Endothelial cell of umbilical vein (primary cell): ENCODE measurements around the gene GRM8. TPM values are rescaled to one million over a fixed set of nuclear protein-coding genes. Genes with fewer than 3 reads are reported as not detected.

Experiments
- BruUV-seq: library from RNA; stranded (reverse); fragments of 400-500 nt; replicated peaks from 2 replicates; lab custom pipeline; 2021; lab: Mats Ljungman, UMichigan
- CTCF ChIA-PET: fragments of 300-600, 350-600 bp; sonication (Branson Sonifier 250); formaldehyde crosslinking; loops from one replicate; lab custom pipeline; 2021; ENCODE audit warnings: antibody characterized with exemption, inconsistent platforms; lab: Charles Lee
- POLR2A ChIA-PET: fragments of 300-600, 350-600 bp; sonication (Branson Sonifier 250); formaldehyde crosslinking; loops from one replicate; lab custom pipeline; 2021; ENCODE audit warnings: antibody characterized with exemption, inconsistent platforms; lab: Charles Lee
- DNase-seq: peaks from one replicate; pipeline ENCODE4 v3.0.0-alpha.2; 2011; ENCODE audit warnings: low read depth, low spot score
- FAIRE-seq: peaks from 2 replicates; lab custom pipeline; 2011; peaks lifted over from hg19 to GRCh38; lab: Jason Lieb, UNC
- H2AFZ ChIP-seq: 2 replicates; pipeline ENCODE4 v1.6.0; 2012; ENCODE audit warnings: low read depth, low read length, control low read depth, inconsistent platforms
- H3K27ac ChIP-seq: 2 replicates; pipeline ENCODE4 v1.5.1; 2011; ENCODE audit warnings: low read depth, mild to moderate bottlenecking, control low read depth, low read length, moderate library complexity; ENCODE audit not compliant: insufficient read depth
- H3K27me3 ChIP-seq, 2 experiments: 2 replicates each; pipeline versions ENCODE4 v1.6.0 to v1.6.1; 2011; ENCODE audit warnings: low read length in 2 of 2, mixed read lengths in 1 of 2; ENCODE audit not compliant: control insufficient read depth in 2 of 2, insufficient read depth in 2 of 2
- H3K36me3 ChIP-seq, 2 experiments: 2 replicates in 1 of 2; 3 replicates in 1 of 2; pipeline ENCODE4 v1.5.1; 2011; ENCODE audit warnings: low read length in 2 of 2, mild to moderate bottlenecking in 1 of 2, moderate library complexity in 1 of 2; ENCODE audit not compliant: control insufficient read depth in 2 of 2, insufficient read depth in 2 of 2; ENCODE audit errors: extremely low read depth in 1 of 2
- H3K4me1 ChIP-seq: 3 replicates; pipeline ENCODE4 v1.5.1; 2011; ENCODE audit warnings: mild to moderate bottlenecking, low read length; ENCODE audit not compliant: control insufficient read depth, insufficient read depth; ENCODE audit errors: extremely low read depth
- H3K4me2 ChIP-seq: 2 replicates; pipeline ENCODE4 v1.6.1; 2011; ENCODE audit warnings: low read length, control low read depth, mixed read lengths; ENCODE audit not compliant: insufficient read depth
- H3K4me3 ChIP-seq, 3 experiments: fragments of 200-600 bp in 1 of 3; sonication (generic), shearing (Covaris generic) in 1 of 3; replicated peaks in 1 of 3; 2 replicates each; pipeline ENCODE4 v1.5.1; 2011 to 2016; ENCODE audit warnings: control low read depth in 3 of 3, low read length in 3 of 3, mild to moderate bottlenecking in 2 of 3, inconsistent platforms in 1 of 3, low read depth in 1 of 3, moderate library complexity in 1 of 3; ENCODE audit not compliant: insufficient read depth in 1 of 3
- H3K79me2 ChIP-seq: 2 replicates; pipeline ENCODE4 v1.6.0; 2012; ENCODE audit warnings: low read length, inconsistent platforms; ENCODE audit not compliant: control insufficient read depth, insufficient read depth
- H3K9ac ChIP-seq: replicated peaks from 2 replicates; pipeline ENCODE3; 2011; ENCODE audit warnings: low read length, control low read depth; ENCODE audit not compliant: insufficient read depth; ENCODE audit errors: extremely low read depth
- H3K9me1 ChIP-seq: replicated peaks from 3 replicates; pipeline ENCODE4 v1.6.0; 2011; ENCODE audit warnings: mild to moderate bottlenecking, low read length; ENCODE audit not compliant: control insufficient read depth, insufficient read depth; ENCODE audit errors: extremely low read depth
- H3K9me3 ChIP-seq: replicated peaks from 2 replicates; pipeline ENCODE4 v1.5.1; 2012; ENCODE audit warnings: low read length, inconsistent platforms; ENCODE audit not compliant: control insufficient read depth, insufficient read depth
- H4K20me1 ChIP-seq: replicated peaks from 2 replicates; pipeline ENCODE3; 2011; ENCODE audit warnings: mild to moderate bottlenecking, low read length; ENCODE audit not compliant: control insufficient read depth, insufficient read depth; ENCODE audit errors: extremely low read depth
- CTCF ChIP-seq, 2 donors: IDR thresholded peaks; 1 replicate in 1 of 2; 2 replicates in 1 of 2; pipeline ENCODE4 v1.5.1; 2011; ENCODE audit warnings: low read length in 2 of 2, mild to moderate bottlenecking in 2 of 2, moderate library complexity in 2 of 2, control low read depth in 1 of 2, inconsistent platforms in 1 of 2, low read depth in 1 of 2; ENCODE audit not compliant: insufficient read depth in 1 of 2; ENCODE audit errors: extremely low read depth in 1 of 2
- EZH2 ChIP-seq: IDR thresholded peaks from 2 replicates; pipeline ENCODE4 v1.6.1; 2012; ENCODE audit warnings: borderline replicate concordance, low read depth, mild to moderate bottlenecking, moderate library complexity, low read length, inconsistent platforms; ENCODE audit not compliant: severe bottlenecking
- FOS ChIP-seq: IDR thresholded peaks from 2 replicates; pipeline ENCODE4 v1.6.1; 2011; ENCODE audit warnings: mild to moderate bottlenecking, low read length, moderate library complexity, borderline replicate concordance; ENCODE audit not compliant: insufficient read depth
- GATA2 ChIP-seq: IDR thresholded peaks from 2 replicates; pipeline ENCODE4 v1.7.0; 2011; ENCODE audit warnings: low read depth, mild to moderate bottlenecking, moderate library complexity, mixed read lengths, low read length; ENCODE audit not compliant: insufficient read length, insufficient read depth
- JUN ChIP-seq: IDR thresholded peaks from 2 replicates; pipeline ENCODE4 v1.6.1; 2011; ENCODE audit warnings: borderline replicate concordance, low read depth; ENCODE audit not compliant: insufficient read length, insufficient read depth
- MAX ChIP-seq: IDR thresholded peaks from 2 replicates; pipeline ENCODE4 v1.6.1; 2011; ENCODE audit not compliant: insufficient read depth, insufficient read length
- MYC ChIP-seq: IDR thresholded peaks from one replicate; pipeline ENCODE4 v1.6.1; 2011; ENCODE audit warnings: mild to moderate bottlenecking, low read depth, low read length
- POLR2A ChIP-seq: IDR thresholded peaks from 2 replicates; pipeline ENCODE4 v1.6.1; 2012; ENCODE audit warnings: low read depth, mild to moderate bottlenecking, control low read depth, low read length
- POLR2AphosphoS5 ChIP-seq: IDR thresholded peaks from 2 replicates; pipeline ENCODE4 v1.6.1; 2012; ENCODE audit warnings: low read depth, mild to moderate bottlenecking, control low read depth, low read length, moderate library complexity; ENCODE audit not compliant: insufficient read depth
- dilution Hi-C: fragments of 300-500 bp; cut with MboI; formaldehyde crosslinking; loops from one replicate; pipeline ENCODE4 v1.15.0; 2019; ENCODE audit warnings: low sequenced_read_pairs; ENCODE audit not compliant: extremely low pct_ligation_motif_present
- intact Hi-C: fragments of 100-400 bp; cut with micrococcal nuclease; formaldehyde crosslinking; loops from one replicate; pipeline ENCODE4 v1.10.0; 2022
- polyA plus RNA-seq, 4 experiments: library from polyadenylated mRNA; depleted of rRNA in 3 of 4; stranded (reverse) in 3 of 4; unstranded in 1 of 4; fragments of >200 nt; gene quantifications; 2 replicates each; pipeline versions ENCODE4 v1.2.1 to v1.2.3, GENCODE V29; 2011 to 2012; ENCODE audit warnings: missing spikeins in 1 of 4
- total RNA-seq: library from RNA; stranded (reverse); gene quantifications from 2 replicates; pipeline ENCODE4 v1.2.3, GENCODE V29; 2021

The GRM8 gene
- total and polyA plus RNA-seq, 2 donors (not counting 3 experiments of a cell fraction or from before 2014, with no cell fraction given), result not detected

- Histone ChIP-seq H3K4me2 (no peak overlapping the region), H3K27ac (no peak overlapping the region), H2AFZ (no peak overlapping the region), H3K9me1 (no peaks in the 10 kb centered on the region), H4K20me1 (no peaks in the 10 kb centered on the region), H3K79me2 (no peaks in the 10 kb centered on the region), H3K27me3 (no peaks in the 10 kb centered on the region), H3K4me3 (no peak overlapping the region), H3K9me3 (no peaks in the 10 kb centered on the region), H3K4me1 (no peaks in the 10 kb centered on the region), H3K36me3 (no peaks in the 10 kb centered on the region), H3K9ac (no peak overlapping the region)
- POLR2A ChIA-PET, result no interaction called here
- CTCF ChIA-PET, result no interaction called here
- intact Hi-C loops (no loop called here), dilution Hi-C loops (no loop called here)
- BruUV-seq, result no TSS peak
- no peak for TF ChIP-seq JUN
- TF ChIP-seq CTCF (IDR thresholded peaks at IDR 0.05; ENCODE audit: extremely low read depth in 1 of 2, insufficient read depth in 1 of 2, low read depth in 1 of 2, low read length in 2 of 2), result no peak
- no peak for TF ChIP-seq POLR2A
- TF ChIP-seq MYC, result no peak
- TF ChIP-seq FOS, result no peak
- no peak for TF ChIP-seq EZH2
- no peak for TF ChIP-seq GATA2
- no peak for TF ChIP-seq POLR2AphosphoS5
- no peak for TF ChIP-seq MAX
- DNase-seq (no peak), FAIRE-seq (no peak)
Observed at GRCh38 chr7:127080576-127080975, 172.2 kb downstream of the GRM8 start.
